Measurements from ENCODE around the gene SMPDL3A. TPM values are rescaled to one million over a fixed set of nuclear protein-coding genes. Genes with fewer than 3 reads are reported as not detected.

SMPDL3A gene
- total and polyA plus RNA-seq, 2 experiments from 2014 or later: 115 to 126 TPM

- Histone ChIP-seq H4K20me1 (ENCODE audit: insufficient read depth, poor library complexity, severe bottlenecking) (no peaks in the 10 kb centered on the region), H3K9me3 (ENCODE audit: low read depth) (no peaks in the 10 kb centered on the region), H3K27ac (no peak overlapping the region), H3K27me3 (no peaks in the 10 kb centered on the region), H3K9me2 (replicated peaks; ENCODE audit: insufficient read depth) (no peaks in the 10 kb centered on the region), H3K36me3 (replicated peaks; ENCODE audit: insufficient read depth, low read depth) (no peaks in the 10 kb centered on the region), H3K4me2 (no peak overlapping the region), H3K4me1 (ENCODE audit: insufficient read depth) (peaks cover 2% of the 10 kb centered on the region), H3K4me3 (no peak overlapping the region), H2AFZ (no peak overlapping the region), H3K79me2 (no peaks in the 10 kb centered on the region)
- WGBS (ENCODE audit: low lambda C conversion rate, missing lambda C conversion rate): 88% methylated on average over 5 of the region's 5 CpGs
- no peak for DNase-seq (ENCODE audit: low spot score)
- TF ChIP-seq EZH2phosphoT487 (IDR thresholded peaks at IDR 0.05; ENCODE audit: low read depth, severe bottlenecking, unreplicated experiment): no peak
- TF ChIP-seq EZH2 (IDR thresholded peaks at IDR 0.05; ENCODE audit: borderline replicate concordance): no peak
- TF ChIP-seq CTCF (IDR thresholded peaks at IDR 0.05; ENCODE audit: poor library complexity): no peak
Observed at GRCh38 chr6:122778302-122778701, 10.8 kb upstream of the SMPDL3A start.

GRCh38 chr6:122778985-122779661, 9.9 kb upstream of the SMPDL3A start:
- no peak for TF ChIP-seq EZH2 (IDR thresholded peaks at IDR 0.05; ENCODE audit: borderline replicate concordance)
- Histone ChIP-seq H3K79me2 (no peaks in the 10 kb centered on the region), H3K4me2 (no peak overlapping the region), H3K4me3 (no peak overlapping the region), H3K27me3 (no peaks in the 10 kb centered on the region), H3K36me3 (replicated peaks; ENCODE audit: insufficient read depth, low read depth) (no peaks in the 10 kb centered on the region), H3K9me3 (ENCODE audit: low read depth) (no peaks in the 10 kb centered on the region), H3K27ac (no peak overlapping the region), H4K20me1 (ENCODE audit: insufficient read depth, poor library complexity, severe bottlenecking) (no peaks in the 10 kb centered on the region), H2AFZ (no peak overlapping the region), H3K4me1 (ENCODE audit: insufficient read depth) (no peaks in the 10 kb centered on the region), H3K9me2 (replicated peaks; ENCODE audit: insufficient read depth) (no peaks in the 10 kb centered on the region)
- 52% methylated on average over 13 of the region's 13 CpGs for WGBS (ENCODE audit: low lambda C conversion rate, missing lambda C conversion rate)
- no peak for DNase-seq (ENCODE audit: low spot score)

GRCh38 chr6:122779667-122780066, 9.4 kb upstream of the SMPDL3A start, which contains the start of gene FABP7:
Gene FABP7 (plus strand): TSS chr6:122779716. CDS start chr6:122779795, 79 bp downstream.
- Histone ChIP-seq H3K4me2 (no peak within 1 kb of the TSS), H3K9me3 (ENCODE audit: low read depth) (no peaks in the 10 kb centered on the region), H3K27ac (no peak within 1 kb of the TSS), H3K4me3 (no peak within 1 kb of the TSS), H2AFZ (no peak within 1 kb of the TSS), H3K27me3 (no peaks in the 10 kb centered on the region), H3K36me3 (replicated peaks; ENCODE audit: insufficient read depth, low read depth) (no peaks in the 10 kb centered on the region), H3K79me2 (no peaks in the 10 kb centered on the region), H3K9me2 (replicated peaks; ENCODE audit: insufficient read depth) (no peaks in the 10 kb centered on the region), H4K20me1 (ENCODE audit: insufficient read depth, poor library complexity, severe bottlenecking) (no peaks in the 10 kb centered on the region), H3K4me1 (ENCODE audit: insufficient read depth) (no peaks in the 10 kb centered on the region)
- 65% methylated on average over 3 of the region's 3 CpGs for WGBS (ENCODE audit: low lambda C conversion rate, missing lambda C conversion rate)
- DNase-seq (ENCODE audit: low spot score): no peak
- TF ChIP-seq EZH2phosphoT487 (IDR thresholded peaks at IDR 0.05; ENCODE audit: low read depth, severe bottlenecking, unreplicated experiment) (no peak), EZH2 (IDR thresholded peaks at IDR 0.05; ENCODE audit: borderline replicate concordance) (no peak), CTCF (IDR thresholded peaks at IDR 0.05; ENCODE audit: poor library complexity) (no peak)

- TF ChIP-seq CTCF (IDR thresholded peaks at IDR 0.05; ENCODE audit: poor library complexity) (no peak), EZH2phosphoT487 (IDR thresholded peaks at IDR 0.05; ENCODE audit: low read depth, severe bottlenecking, unreplicated experiment) (no peak), EZH2 (IDR thresholded peaks at IDR 0.05; ENCODE audit: borderline replicate concordance) (no peak)
- no peaks in the 10 kb centered on the region for H3K79me2 ChIP-seq
- no peaks in the 10 kb centered on the region for H3K9me3 ChIP-seq (ENCODE audit: low read depth)
- WGBS (ENCODE audit: low lambda C conversion rate, missing lambda C conversion rate): 49% methylated on average over 5 of the region's 5 CpGs
- no peaks in the 10 kb centered on the region for H3K27me3 ChIP-seq
- no peaks in the 10 kb centered on the region for H3K9me2 ChIP-seq (replicated peaks; ENCODE audit: insufficient read depth)
- H3K4me1 ChIP-seq (ENCODE audit: insufficient read depth): no peaks in the 10 kb centered on the region
- H4K20me1 ChIP-seq (ENCODE audit: insufficient read depth, poor library complexity, severe bottlenecking): no peaks in the 10 kb centered on the region
- no peak overlapping the region for H3K4me3 ChIP-seq
- no peak overlapping the region for H3K4me2 ChIP-seq
- H2AFZ ChIP-seq: no peak overlapping the region
- no peaks in the 10 kb centered on the region for H3K36me3 ChIP-seq (replicated peaks; ENCODE audit: insufficient read depth, low read depth)
- no peak for DNase-seq (ENCODE audit: low spot score)
- H3K27ac ChIP-seq: no peak overlapping the region
Observed at GRCh38 chr6:122780114-122780513, 8.9 kb upstream of the SMPDL3A start.
